ENCODE measurements around the gene MEPCE. TPM values are rescaled to one million over a fixed set of nuclear protein-coding genes. Genes with fewer than 3 reads are reported as not detected.

The MEPCE gene
- total RNA-seq, 4 donors from 2014 or later: 27.9 to 34.2 (median 30.8) TPM

- peak overlapping the region; percentile 49 to 78 for H3K4me3 ChIP-seq
- no peaks in the 10 kb centered on the region for H3K36me3 ChIP-seq
- H3K27me3 ChIP-seq: no peaks in the 10 kb centered on the region
- peaks cover 0 to 50% (median 12%) of the 10 kb centered on the region in 3 donors for H3K4me1 ChIP-seq
- ATAC-seq: no peak
- 42 to 100% methylated on average over 1 to 10 of the region's 14 CpGs for WGBS, 2 donors (ENCODE audit: low coverage in 1 of 2)
- no peaks in the 10 kb centered on the region for H3K9me3 ChIP-seq
- TF ChIP-seq POLR2A (IDR thresholded peaks at IDR 0.05): no peak
- H3K27ac ChIP-seq: peak overlapping the region in 3 of 4 donors; percentile 76 to 80 (median 77)
Observed at GRCh38 chr7:100482728-100483089, 53.1 kb downstream of the MEPCE start.

GRCh38 chr7:100483090-100483721, 53.6 kb downstream of the MEPCE start:
- peak overlapping the region in 3 of 4 donors; percentile 76 to 80 (median 77) for H3K27ac ChIP-seq
- H3K27me3 ChIP-seq: no peaks in the 10 kb centered on the region
- peak overlapping the region; percentile 49 to 78 for H3K4me3 ChIP-seq
- H3K4me1 ChIP-seq: peaks cover 0 to 47% (median 11%) of the 10 kb centered on the region in 3 donors
- TF ChIP-seq POLR2AphosphoS5 (IDR thresholded peaks at IDR 0.05): no peak
- TF ChIP-seq EP300 (IDR thresholded peaks at IDR 0.05): no peak
- TF ChIP-seq POLR2A (IDR thresholded peaks at IDR 0.05): no peak
- TF ChIP-seq, protein P1, sequence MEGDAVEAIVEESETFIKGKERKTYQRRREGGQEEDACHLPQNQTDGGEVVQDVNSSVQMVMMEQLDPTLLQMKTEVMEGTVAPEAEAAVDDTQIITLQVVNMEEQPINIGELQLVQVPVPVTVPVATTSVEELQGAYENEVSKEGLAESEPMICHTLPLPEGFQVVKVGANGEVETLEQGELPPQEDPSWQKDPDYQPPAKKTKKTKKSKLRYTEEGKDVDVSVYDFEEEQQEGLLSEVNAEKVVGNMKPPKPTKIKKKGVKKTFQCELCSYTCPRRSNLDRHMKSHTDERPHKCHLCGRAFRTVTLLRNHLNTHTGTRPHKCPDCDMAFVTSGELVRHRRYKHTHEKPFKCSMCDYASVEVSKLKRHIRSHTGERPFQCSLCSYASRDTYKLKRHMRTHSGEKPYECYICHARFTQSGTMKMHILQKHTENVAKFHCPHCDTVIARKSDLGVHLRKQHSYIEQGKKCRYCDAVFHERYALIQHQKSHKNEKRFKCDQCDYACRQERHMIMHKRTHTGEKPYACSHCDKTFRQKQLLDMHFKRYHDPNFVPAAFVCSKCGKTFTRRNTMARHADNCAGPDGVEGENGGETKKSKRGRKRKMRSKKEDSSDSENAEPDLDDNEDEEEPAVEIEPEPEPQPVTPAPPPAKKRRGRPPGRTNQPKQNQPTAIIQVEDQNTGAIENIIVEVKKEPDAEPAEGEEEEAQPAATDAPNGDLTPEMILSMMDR (IDR thresholded peaks at IDR 0.05): peak in 3 of 4 experiments; percentile 94 to 99 (median 97)
- H3K9me3 ChIP-seq: no peaks in the 10 kb centered on the region
- ATAC-seq: peak; percentile 60
- peaks cover 0 to 1% of the 10 kb centered on the region in 2 donors for H3K36me3 ChIP-seq
- WGBS, 2 donors (ENCODE audit: low coverage in 1 of 2): 0 to 1% methylated on average over 13 to 17 of the region's 79 CpGs

Other genes starting within 250 kb of the MEPCE start
- under 1 TPM in 1 of 4 donors, not detected in 3; 0.27 TPM for gene PVRIG, start 209.9 kb upstream of the MEPCE start, total RNA-seq
- gene SPDYE3, start 122.1 kb upstream of the MEPCE start, total RNA-seq: not detected
- 10 to 100 TPM; 11.8 to 61.8 (median 24.2) TPM for gene PILRB, start 71.7 kb upstream of the MEPCE start, total RNA-seq
- gene PILRA, start 56.3 kb upstream of the MEPCE start, total RNA-seq: 10 to 100 TPM in 1 of 4 donors, 1 to 10 TPM in 3; 2.5 to 10.7 (median 4.7) TPM
- gene ZCWPW1, start 1.1 kb upstream of the MEPCE start, total RNA-seq: 1 to 10 TPM; 4.9 to 8.2 (median 5.8) TPM
- gene PPP1R35, start 6.7 kb downstream of the MEPCE start, total RNA-seq: 10 to 100 TPM; 19.9 to 26.3 (median 20.7) TPM
- gene SPACDR, start 34.4 kb downstream of the MEPCE start, total RNA-seq: under 1 TPM in 1 of 4 donors, not detected in 3; 0.67 TPM
- gene TSC22D4, start 49.4 kb downstream of the MEPCE start, total RNA-seq: 10 to 100 TPM; 20.2 to 38.1 (median 26.1) TPM
- gene NYAP1, start 54.1 kb downstream of the MEPCE start, total RNA-seq: 1 to 10 TPM in 3 of 4 donors, under 1 TPM in 1; 0.94 to 3.1 (median 1.8) TPM
- 10 to 100 TPM; 26.0 to 60.1 (median 36.6) TPM for gene AGFG2, start 109.4 kb downstream of the MEPCE start, total RNA-seq
- 1 to 10 TPM in 1 of 4 donors, not detected in 3; 5.6 TPM for gene SAP25, start 144.1 kb downstream of the MEPCE start, total RNA-seq
- 10 to 100 TPM; 16.1 to 53.2 (median 50.0) TPM for gene LRCH4, start 156.3 kb downstream of the MEPCE start, total RNA-seq
- gene FBXO24, start 156.5 kb downstream of the MEPCE start, total RNA-seq: 1 to 10 TPM in 2 of 4 donors, not detected in 2; 1.8 to 1.9 TPM
- gene PCOLCE, start 172.5 kb downstream of the MEPCE start, total RNA-seq: 10 to 100 TPM in 3 of 4 donors, 1 to 10 TPM in 1; 6.8 to 42.5 (median 16.6) TPM
- gene MOSPD3, start 182.7 kb downstream of the MEPCE start, total RNA-seq: 10 to 100 TPM in 3 of 4 donors, 1 to 10 TPM in 1; 6.2 to 13.4 (median 11.6) TPM
- gene TFR2, start 211.7 kb downstream of the MEPCE start, total RNA-seq: 1 to 10 TPM in 1 of 4 donors, not detected in 3; 1.6 TPM
- 1 to 10 TPM in 1 of 4 donors, not detected in 3; 2.2 TPM for gene ACTL6B, start 226.6 kb downstream of the MEPCE start, total RNA-seq
- gene GNB2, start 243.9 kb downstream of the MEPCE start, total RNA-seq: 100 to 1,000 TPM; 124 to 217 (median 162) TPM

Measured in gastroesophageal sphincter (tissue), 4 donors.